PC-3 (cell line): ENCODE data around the gene CNOT11.

Experiments
- EZH2 ChIP-seq: fragments of 300-600 bp; sonication (generic); IDR thresholded peaks from one replicate; pipeline ENCODE4 v1.6.1; 2017; ENCODE audit warnings: antibody characterized with exemption, mild to moderate bottlenecking, low read length; ENCODE audit not compliant: unreplicated experiment
- EZH2phosphoT487 ChIP-seq: fragments of 300-600 bp; sonication (generic); IDR thresholded peaks from 2 replicates; pipeline ENCODE4 v1.6.1; 2018; ENCODE audit warnings: mild to moderate bottlenecking, antibody characterized with exemption, low read length, borderline replicate concordance
- TF ChIP-seq, protein P1 (sequence below): fragments of 300-600 bp; sonication (generic); conservative IDR thresholded peaks from 2 replicates; pipeline ENCODE4 v1.5.1; 2017; ENCODE audit warnings: antibody characterized with exemption, low read depth, mild to moderate bottlenecking, low read length

DNA sequence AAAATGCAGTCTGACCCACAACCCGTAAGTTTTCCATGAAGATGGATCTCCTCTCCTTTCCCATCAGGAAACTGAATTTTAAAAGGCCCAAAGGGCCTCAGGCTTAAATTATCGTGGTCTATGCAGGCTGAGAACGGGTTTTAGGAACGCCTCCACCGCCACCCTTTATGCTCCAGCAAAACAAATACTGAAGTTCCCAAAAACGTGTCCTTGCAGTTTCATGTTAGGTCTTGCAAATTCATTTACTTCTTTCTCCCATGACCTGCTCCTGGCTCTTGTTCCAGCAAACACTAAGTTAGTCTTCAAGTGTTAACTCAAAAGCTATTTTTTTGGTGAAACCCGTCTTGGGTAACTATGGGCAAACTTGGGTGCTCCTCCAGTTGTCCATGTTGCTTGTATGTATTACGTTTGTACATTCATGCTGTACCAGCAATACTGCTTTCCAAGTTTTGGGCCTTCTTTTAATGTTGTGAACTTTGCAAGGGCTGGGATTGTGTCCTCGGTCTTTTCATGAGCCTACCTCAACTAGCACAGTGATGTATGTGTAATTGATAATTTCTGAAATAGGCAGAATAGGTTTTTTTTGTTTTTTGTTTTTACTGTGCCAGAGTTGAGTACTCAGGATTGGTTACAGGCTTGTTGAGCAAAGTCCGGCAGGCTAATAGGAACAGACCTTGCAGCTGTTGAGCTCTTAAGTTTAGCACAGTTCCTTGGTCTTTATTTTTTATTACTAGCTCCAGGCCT lies 57.6 kb downstream of the CNOT11 start:
- TF ChIP-seq, protein P1, sequence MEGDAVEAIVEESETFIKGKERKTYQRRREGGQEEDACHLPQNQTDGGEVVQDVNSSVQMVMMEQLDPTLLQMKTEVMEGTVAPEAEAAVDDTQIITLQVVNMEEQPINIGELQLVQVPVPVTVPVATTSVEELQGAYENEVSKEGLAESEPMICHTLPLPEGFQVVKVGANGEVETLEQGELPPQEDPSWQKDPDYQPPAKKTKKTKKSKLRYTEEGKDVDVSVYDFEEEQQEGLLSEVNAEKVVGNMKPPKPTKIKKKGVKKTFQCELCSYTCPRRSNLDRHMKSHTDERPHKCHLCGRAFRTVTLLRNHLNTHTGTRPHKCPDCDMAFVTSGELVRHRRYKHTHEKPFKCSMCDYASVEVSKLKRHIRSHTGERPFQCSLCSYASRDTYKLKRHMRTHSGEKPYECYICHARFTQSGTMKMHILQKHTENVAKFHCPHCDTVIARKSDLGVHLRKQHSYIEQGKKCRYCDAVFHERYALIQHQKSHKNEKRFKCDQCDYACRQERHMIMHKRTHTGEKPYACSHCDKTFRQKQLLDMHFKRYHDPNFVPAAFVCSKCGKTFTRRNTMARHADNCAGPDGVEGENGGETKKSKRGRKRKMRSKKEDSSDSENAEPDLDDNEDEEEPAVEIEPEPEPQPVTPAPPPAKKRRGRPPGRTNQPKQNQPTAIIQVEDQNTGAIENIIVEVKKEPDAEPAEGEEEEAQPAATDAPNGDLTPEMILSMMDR, result no peak
- TF ChIP-seq EZH2 (no peak), EZH2phosphoT487 (no peak)
